ENCODE results near the gene ENOX1.

The ENOX1 gene

DNA sequence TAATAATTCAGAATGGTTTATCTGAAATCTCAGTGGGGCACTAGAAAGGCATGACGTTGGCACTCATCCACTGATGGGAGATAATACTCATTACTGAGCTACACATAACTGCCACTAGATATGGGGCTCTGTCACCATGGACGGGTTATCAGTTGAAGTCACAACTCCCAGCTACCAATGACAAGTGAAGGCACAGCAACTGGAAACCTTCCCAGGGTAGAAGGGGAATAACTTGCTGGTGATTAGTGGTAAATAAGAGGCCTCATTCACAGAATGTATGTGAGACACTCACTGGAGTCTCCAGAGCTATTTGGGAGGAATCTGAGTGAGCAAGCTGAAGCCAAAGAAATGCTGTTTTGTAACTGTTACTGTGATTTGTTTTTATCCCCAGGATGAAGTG, 249.6 kb downstream of the ENOX1 start:
- TF ChIP-seq, protein P1, sequence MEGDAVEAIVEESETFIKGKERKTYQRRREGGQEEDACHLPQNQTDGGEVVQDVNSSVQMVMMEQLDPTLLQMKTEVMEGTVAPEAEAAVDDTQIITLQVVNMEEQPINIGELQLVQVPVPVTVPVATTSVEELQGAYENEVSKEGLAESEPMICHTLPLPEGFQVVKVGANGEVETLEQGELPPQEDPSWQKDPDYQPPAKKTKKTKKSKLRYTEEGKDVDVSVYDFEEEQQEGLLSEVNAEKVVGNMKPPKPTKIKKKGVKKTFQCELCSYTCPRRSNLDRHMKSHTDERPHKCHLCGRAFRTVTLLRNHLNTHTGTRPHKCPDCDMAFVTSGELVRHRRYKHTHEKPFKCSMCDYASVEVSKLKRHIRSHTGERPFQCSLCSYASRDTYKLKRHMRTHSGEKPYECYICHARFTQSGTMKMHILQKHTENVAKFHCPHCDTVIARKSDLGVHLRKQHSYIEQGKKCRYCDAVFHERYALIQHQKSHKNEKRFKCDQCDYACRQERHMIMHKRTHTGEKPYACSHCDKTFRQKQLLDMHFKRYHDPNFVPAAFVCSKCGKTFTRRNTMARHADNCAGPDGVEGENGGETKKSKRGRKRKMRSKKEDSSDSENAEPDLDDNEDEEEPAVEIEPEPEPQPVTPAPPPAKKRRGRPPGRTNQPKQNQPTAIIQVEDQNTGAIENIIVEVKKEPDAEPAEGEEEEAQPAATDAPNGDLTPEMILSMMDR (IDR thresholded peaks at IDR 0.05): no peak

DNA sequence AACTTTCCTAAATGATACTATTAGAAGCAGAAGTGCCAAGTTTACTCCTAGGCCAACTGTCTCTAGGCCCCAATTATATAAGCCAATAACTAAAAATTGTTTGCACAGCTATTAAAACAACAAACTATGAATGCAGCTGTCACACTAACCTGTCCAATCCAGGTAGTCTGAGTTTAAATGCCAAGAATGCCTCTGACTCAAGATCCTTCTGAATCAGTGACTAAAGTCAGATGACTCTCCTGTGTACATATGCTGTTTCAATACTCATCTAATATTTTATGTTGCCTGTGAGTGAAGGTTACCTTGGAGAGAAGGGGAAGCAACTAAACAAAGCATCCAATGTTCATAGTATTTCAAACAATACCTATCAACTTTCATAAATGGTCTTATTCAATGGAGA, 257.0 kb downstream of the ENOX1 start:
- TF ChIP-seq, protein P1 (IDR thresholded peaks at IDR 0.05): no peak

DNA sequence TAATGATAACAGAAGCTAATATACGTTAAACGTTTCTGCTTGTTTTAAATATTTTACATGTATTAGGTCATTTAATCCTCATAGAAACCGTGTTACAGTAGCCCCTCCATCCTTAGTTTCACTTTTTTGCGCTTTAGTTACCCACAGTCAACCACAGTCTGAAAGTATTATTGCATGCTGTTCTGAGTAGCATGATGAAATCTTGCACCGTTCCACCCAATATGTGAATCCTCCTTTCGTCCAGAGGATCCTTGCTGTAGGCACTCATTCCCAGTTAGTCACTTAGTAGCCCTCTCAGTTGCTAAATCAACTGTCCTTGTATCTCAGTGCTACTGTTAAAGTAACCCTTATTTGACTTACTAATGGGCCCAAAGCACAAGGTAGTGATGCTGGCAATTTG, 257.8 kb downstream of the ENOX1 start:
- TF ChIP-seq, protein P1 (IDR thresholded peaks at IDR 0.05): no peak

DNA sequence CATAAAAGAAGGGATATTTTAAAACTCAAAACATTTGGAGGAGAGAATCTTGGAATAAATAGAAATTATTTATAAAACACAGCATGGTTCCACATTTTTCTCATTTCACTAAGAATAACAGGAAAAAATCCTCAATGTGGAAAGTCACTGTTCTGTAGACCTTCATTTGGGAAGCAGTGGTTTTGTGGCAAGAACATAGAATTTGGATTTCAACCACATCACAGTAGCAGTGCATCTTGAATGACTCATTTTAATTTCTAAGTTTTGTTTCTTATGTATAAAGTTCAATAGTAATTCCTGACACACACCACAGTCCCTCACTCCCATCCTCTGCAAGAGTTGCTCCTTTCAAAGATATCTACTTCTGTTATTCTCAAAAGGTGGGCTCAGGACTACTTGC, 264.0 kb downstream of the ENOX1 start:
- TF ChIP-seq, protein P1 (IDR thresholded peaks at IDR 0.05): no peak

DNA sequence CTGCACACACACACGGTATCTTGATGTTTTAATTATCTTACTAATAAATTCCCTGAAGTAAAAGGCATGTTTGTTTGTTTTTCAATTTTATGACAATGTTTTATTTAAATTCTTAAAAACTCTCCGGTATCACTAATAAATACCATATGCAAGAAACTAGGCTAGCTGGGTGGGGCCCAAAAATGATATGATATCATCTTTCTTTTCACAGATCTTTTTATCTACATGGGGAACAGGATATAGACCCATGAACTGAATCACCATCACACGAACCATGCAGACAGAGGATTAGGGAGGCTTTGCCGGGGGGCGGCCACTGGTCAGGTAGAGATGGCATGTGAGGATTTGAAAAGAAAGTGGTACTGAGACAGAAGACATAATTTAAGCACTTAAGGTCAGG, 266.4 kb downstream of the ENOX1 start:
- TF ChIP-seq, protein P1 (IDR thresholded peaks at IDR 0.05): no peak

DNA sequence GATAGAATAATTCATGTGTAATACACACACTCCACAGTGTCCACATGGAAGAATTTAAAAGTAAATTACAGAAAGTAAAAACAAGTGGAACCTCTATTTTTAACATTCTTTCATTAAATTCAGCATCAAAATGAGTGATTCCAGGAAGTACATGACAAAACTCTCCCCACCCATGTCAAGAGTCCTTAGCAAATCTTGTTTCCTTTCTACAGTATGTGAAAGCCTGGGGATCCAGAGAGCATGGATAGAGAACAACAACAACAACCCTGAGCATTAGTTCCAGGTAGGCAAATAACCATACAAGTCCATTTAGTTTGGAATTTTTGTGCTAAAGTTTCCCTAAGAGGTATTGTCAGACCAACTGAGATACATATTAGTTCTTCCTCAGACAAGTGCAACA, 267.9 kb downstream of the ENOX1 start:
- TF ChIP-seq, protein P1 (IDR thresholded peaks at IDR 0.05): no peak

DNA sequence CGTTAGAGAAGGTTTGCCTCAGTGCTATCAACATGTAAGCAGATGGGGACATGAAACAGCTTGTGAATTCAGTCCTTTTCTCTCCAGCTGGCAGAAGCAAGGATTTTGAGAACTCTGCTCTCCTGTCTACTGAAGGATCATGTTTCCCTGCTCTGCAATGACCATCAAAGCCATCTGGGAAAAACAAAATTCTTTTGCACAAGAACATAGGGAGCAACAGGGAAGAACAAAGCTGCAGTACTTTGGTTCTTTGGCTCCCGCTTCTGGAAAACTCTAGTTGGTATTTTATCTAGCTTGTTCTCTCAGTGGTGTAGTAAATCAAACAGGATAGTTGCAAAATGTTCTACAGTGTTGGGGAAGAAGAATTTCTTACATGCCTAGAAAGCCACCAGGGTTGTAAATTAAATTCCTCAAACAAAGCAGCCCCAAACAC, 270.4 kb downstream of the ENOX1 start:
- TF ChIP-seq, protein P1 (IDR thresholded peaks at IDR 0.05): no peak

DNA sequence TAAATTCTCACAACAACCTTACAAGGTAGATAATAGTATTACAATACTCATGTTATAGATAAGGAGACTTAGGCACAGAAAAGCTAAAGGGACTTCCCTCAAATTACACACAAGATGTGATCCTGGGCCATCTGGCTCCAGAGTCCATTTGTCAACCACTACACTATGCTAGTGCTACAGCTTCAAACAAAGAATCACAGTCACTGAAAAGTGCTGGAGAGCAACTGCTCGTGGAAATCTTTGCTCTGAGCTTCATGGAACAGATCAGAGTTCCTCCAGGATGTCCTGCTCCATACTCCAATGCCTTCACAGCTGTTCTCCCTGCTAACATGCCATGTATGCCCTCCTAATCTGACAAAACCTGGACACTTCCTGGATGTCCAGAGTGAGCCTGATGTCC, 271.2 kb downstream of the ENOX1 start:
- TF ChIP-seq, protein P1 (IDR thresholded peaks at IDR 0.05): no peak

Measured in LNCAP (cell line).